ENCODE measurements around the gene HSPA12A. TPM values are rescaled to one million over a fixed set of nuclear protein-coding genes. Genes with fewer than 3 reads are reported as not detected.

The HSPA12A gene
- total and polyA plus RNA-seq, 9 of the 15 experiments (the other 6 are each of a cell fraction or from before 2014, with no cell fraction given): 0.01 to 0.18 (median 0.04) TPM; not detected in 4

- no peak overlapping the region for H2AFZ ChIP-seq (ENCODE audit: low read depth, low read length)
- ATAC-seq: no peak
- WGBS (ENCODE audit: insufficient coverage, low coverage, missing lambda C conversion rate): 0% methylated on average over 1 of the region's 1 CpG
- no peak for TF ChIP-seq DIDO1 (tag; IDR thresholded peaks at IDR 0.05; ENCODE audit: low read depth)
- no peak for TF ChIP-seq BCL6 (CRISPR knock-in tag; IDR thresholded peaks at IDR 0.05)
- TF ChIP-seq CTCFL (IDR thresholded peaks at IDR 0.05; ENCODE audit: borderline replicate concordance, insufficient read depth, low read depth, low read length, poor library complexity, severe bottlenecking): no peak
- TF ChIP-seq JUND (IDR thresholded peaks at IDR 0.05; ENCODE audit: borderline replicate concordance, low read depth, low read length): no peak
- TF ChIP-seq JUND (tag; IDR thresholded peaks at IDR 0.05; ENCODE audit: borderline replicate concordance, low read depth, low read length): no peak
- TF ChIP-seq ZBTB2 (IDR thresholded peaks at IDR 0.05): no peak
- TF ChIP-seq TAF15 (IDR thresholded peaks at IDR 0.05; ENCODE audit: low read depth, low read length): no peak
- no peak for TF ChIP-seq ZNF77 (CRISPR knock-in tag; IDR thresholded peaks at IDR 0.05)
- TF ChIP-seq HDAC8 (tag; IDR thresholded peaks at IDR 0.05): no peak
- no peak for TF ChIP-seq ZBTB17 (CRISPR knock-in tag; IDR thresholded peaks at IDR 0.05)
- TF ChIP-seq ID3 (CRISPR knock-in tag; IDR thresholded peaks at IDR 0.05): no peak
- no peak for TF ChIP-seq ID3 (tag; IDR thresholded peaks at IDR 0.05)
- no peak for TF ChIP-seq RFX5 (IDR thresholded peaks at IDR 0.05; ENCODE audit: low read depth, low read length)
- no peak for TF ChIP-seq ESRRA (IDR thresholded peaks at IDR 0.05; ENCODE audit: borderline replicate concordance, low read depth)
- no peak overlapping the region for H3K27ac ChIP-seq (ENCODE audit: extremely low read depth, low read depth, low read length)
- ChIA-PET POLR2A (no interaction called here), CTCF (ENCODE audit: low intra/inter-chr PET ratio) (no interaction called here)
- no peaks in the 10 kb centered on the region for H3K36me3 ChIP-seq (ENCODE audit: control insufficient read depth, insufficient read depth, low read length)
- H4K20me1 ChIP-seq (replicated peaks; ENCODE audit: control insufficient read depth, insufficient read depth, low read length): no peaks in the 10 kb centered on the region
- no peak for FAIRE-seq
- BruUV-seq (replicated peaks): no TSS peak
- H3K4me2 ChIP-seq (ENCODE audit: insufficient read depth, low read length): no peak overlapping the region
- in situ Hi-C loops (cut with MboI): no loop called here
- DNase-seq (ENCODE audit: extremely low read depth in 1 of 4, low spot score in 3 of 4): no peak
- no peaks in the 10 kb centered on the region for H3K9me3 ChIP-seq (replicated peaks; ENCODE audit: control insufficient read depth, insufficient read depth, low read depth, low read length)
- no peak overlapping the region for H3K4me3 ChIP-seq
- no peaks in the 10 kb centered on the region for H3K9me1 ChIP-seq (ENCODE audit: control insufficient read depth, insufficient read depth, low read length)
- H3K79me2 ChIP-seq (ENCODE audit: control insufficient read depth, insufficient read depth, low read length): no peaks in the 10 kb centered on the region
- no peak overlapping the region for H3K9ac ChIP-seq (ENCODE audit: insufficient read depth in 1 of 2, low read depth in 2 of 2, low read length in 2 of 2)
- no peaks in the 10 kb centered on the region for H3K4me1 ChIP-seq (replicated peaks in 1 of 2; ENCODE audit: control insufficient read depth in 2 of 2, insufficient read depth in 2 of 2, low read length in 2 of 2)
- H3K27me3 ChIP-seq (ENCODE audit: control insufficient read depth in 2 of 2, insufficient read depth in 2 of 2, low read length in 2 of 2): no peaks in the 10 kb centered on the region; a peak in 1 of 5 replicates
- intact Hi-C loops (cut with micrococcal nuclease): no loop called here
Observed at GRCh38 chr10:116752563-116752962, 10.2 kb upstream of the HSPA12A start.

All from K562 (cell line).